ENCODE data around the gene KCNG2.

DNA sequence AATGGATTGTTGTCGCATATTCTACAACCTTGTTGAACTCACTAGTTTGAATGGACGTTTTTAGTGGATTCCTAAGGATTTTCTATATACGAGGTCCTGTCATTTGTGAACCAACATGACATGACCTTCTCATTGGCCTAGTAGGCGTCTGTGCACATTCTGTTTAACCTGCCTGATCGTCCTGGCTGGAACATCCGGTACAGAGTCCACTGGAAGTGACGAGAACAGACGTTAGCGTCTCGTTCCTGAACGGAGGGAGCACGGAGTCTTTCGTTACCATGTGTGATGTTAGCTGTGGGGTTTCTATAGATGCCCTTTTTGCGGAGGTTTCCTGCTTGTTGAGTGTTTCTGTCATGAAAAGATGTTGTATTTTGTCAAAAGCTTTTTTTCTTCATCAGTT, 91.8 kb downstream of the KCNG2 start:
- TF ChIP-seq, protein P1, sequence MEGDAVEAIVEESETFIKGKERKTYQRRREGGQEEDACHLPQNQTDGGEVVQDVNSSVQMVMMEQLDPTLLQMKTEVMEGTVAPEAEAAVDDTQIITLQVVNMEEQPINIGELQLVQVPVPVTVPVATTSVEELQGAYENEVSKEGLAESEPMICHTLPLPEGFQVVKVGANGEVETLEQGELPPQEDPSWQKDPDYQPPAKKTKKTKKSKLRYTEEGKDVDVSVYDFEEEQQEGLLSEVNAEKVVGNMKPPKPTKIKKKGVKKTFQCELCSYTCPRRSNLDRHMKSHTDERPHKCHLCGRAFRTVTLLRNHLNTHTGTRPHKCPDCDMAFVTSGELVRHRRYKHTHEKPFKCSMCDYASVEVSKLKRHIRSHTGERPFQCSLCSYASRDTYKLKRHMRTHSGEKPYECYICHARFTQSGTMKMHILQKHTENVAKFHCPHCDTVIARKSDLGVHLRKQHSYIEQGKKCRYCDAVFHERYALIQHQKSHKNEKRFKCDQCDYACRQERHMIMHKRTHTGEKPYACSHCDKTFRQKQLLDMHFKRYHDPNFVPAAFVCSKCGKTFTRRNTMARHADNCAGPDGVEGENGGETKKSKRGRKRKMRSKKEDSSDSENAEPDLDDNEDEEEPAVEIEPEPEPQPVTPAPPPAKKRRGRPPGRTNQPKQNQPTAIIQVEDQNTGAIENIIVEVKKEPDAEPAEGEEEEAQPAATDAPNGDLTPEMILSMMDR (IDR thresholded peaks at IDR 0.05; ENCODE audit: insufficient read depth, low read length, poor library complexity, severe bottlenecking) = no peak
- TF ChIP-seq EZH2phosphoT487 (conservative IDR thresholded peaks at IDR 0.05; ENCODE audit: low read length) = no peak

All from SU-DHL-6 (cell line).